Dedifferentiated amniotic fluid mesenchymal stem cell (primary cell): ENCODE measurements around the gene NDST3.

Experiments used
- DNase-seq: peaks from one replicate; pipeline ENCODE4 v3.0.0-alpha.2; 2016; ENCODE audit errors: extremely low spot score

The NDST3 gene

GRCh38 chr4:118081434-118081833 is 47.1 kb downstream of the NDST3 start:
- no peak for DNase-seq

GRCh38 chr4:118082182-118082581 is 47.9 kb downstream of the NDST3 start:
- DNase-seq = no peak

GRCh38 chr4:118085700-118086099 is 51.4 kb downstream of the NDST3 start:
- DNase-seq = no peak

GRCh38 chr4:118086344-118086743 is 52.1 kb downstream of the NDST3 start:
- DNase-seq = peak; percentile 18

- no peak for DNase-seq
Measured at GRCh38 chr4:118087366-118087765, 53.1 kb downstream of the NDST3 start.

- no peak for DNase-seq
Measured at GRCh38 chr4:118099106-118099505, 64.8 kb downstream of the NDST3 start.

- no peak for DNase-seq
Measured at GRCh38 chr4:118102195-118102594, 67.9 kb downstream of the NDST3 start.

- DNase-seq = no peak
Measured at GRCh38 chr4:118112117-118113046, 78.1 kb downstream of the NDST3 start.

GRCh38 chr4:118113220-118113619 is 78.9 kb downstream of the NDST3 start:
- no peak for DNase-seq

- DNase-seq = no peak
Measured at GRCh38 chr4:118114720-118115119, 80.4 kb downstream of the NDST3 start.

- no peak for DNase-seq
Measured at GRCh38 chr4:118120120-118120760, 86.0 kb downstream of the NDST3 start.

GRCh38 chr4:118124997-118125396 is 90.7 kb downstream of the NDST3 start:
- DNase-seq = no peak

- DNase-seq = no peak
Measured at GRCh38 chr4:118139241-118139640, 105.0 kb downstream of the NDST3 start.

GRCh38 chr4:118141240-118141639 is 107.0 kb downstream of the NDST3 start:
- DNase-seq = no peak

GRCh38 chr4:118154649-118155048 is 120.4 kb downstream of the NDST3 start:
- DNase-seq = peak; percentile 48

GRCh38 chr4:118155516-118155915 is 121.2 kb downstream of the NDST3 start:
- no peak for DNase-seq

GRCh38 chr4:118158763-118159375 is 124.6 kb downstream of the NDST3 start:
- DNase-seq = no peak

- no peak for DNase-seq
Measured at GRCh38 chr4:118167306-118167705, 133.0 kb downstream of the NDST3 start.

- DNase-seq = no peak
Measured at GRCh38 chr4:118171381-118171780, 137.1 kb downstream of the NDST3 start.

- no peak for DNase-seq
Measured at GRCh38 chr4:118173126-118173525, 138.8 kb downstream of the NDST3 start.

GRCh38 chr4:118173956-118174725 is 139.9 kb downstream of the NDST3 start:
- peak; percentile 80 for DNase-seq

GRCh38 chr4:118175506-118175905 is 141.2 kb downstream of the NDST3 start:
- DNase-seq = no peak
